ENCODE measurements around the gene SH2D2A.

GRCh38 chr1:156860628-156861423 is 44.2 kb upstream of the SH2D2A start, which contains the start of gene NTRK1:
- no peak; the same call in 1 of the 2 replicates for TF ChIP-seq GATA2 (IDR thresholded peaks at IDR 0.05; ENCODE audit: low read depth, low read length)
- TF ChIP-seq GATA3 (IDR thresholded peaks at IDR 0.05; ENCODE audit: low read depth, low read length) = no peak
